ENCODE data around the gene PLSCR4.
"Not testable (repeated sequence)": the region's sequence is repeated elsewhere in the genome, so short reads cannot be mapped to it uniquely, and the experiment has no call there.

Gene PLSCR4

GRCh38 chr3:146250449-146251382 lies at the start of gene PLSCR4:
TSS of gene PLSCR4 (minus strand) at chr3:146251105. CDS start at chr3:146222071, 29,034 bp downstream.
- peak; percentile 64 for DNase-seq (ENCODE audit: low spot score)

GRCh38 chr3:146293401-146293800 lies 42.5 kb upstream of the PLSCR4 start:
- not testable (repeated sequence) for DNase-seq (ENCODE audit: low spot score)

GRCh38 chr3:146283781-146284445 lies 33.0 kb upstream of the PLSCR4 start:
- DNase-seq (ENCODE audit: low spot score): no peak

- DNase-seq (ENCODE audit: low spot score): no peak
Measured at GRCh38 chr3:146280864-146281263, 30.0 kb upstream of the PLSCR4 start.

DNA sequence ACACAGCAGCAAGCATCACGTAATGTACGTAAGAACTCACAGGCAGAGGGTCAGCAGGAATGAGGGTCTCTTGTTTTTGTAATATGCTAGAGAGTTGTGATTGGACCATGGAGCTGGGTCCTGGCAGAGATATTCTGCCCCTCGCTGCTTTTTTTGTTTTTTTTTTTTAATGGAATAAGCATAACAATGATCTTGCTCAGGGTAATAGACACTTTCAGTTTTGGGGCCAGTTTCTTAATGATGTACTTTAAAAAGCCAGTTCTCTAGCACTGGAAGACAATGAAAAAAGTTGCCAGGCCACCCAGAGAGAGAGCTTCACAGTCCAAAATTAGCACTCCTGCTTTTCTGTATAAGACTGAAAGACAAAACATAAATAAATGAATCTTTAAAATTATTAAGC lies 29.0 kb upstream of the PLSCR4 start:
- DNase-seq (ENCODE audit: low spot score): no peak

GRCh38 chr3:146279013-146279412 lies 28.1 kb upstream of the PLSCR4 start:
- no peak for DNase-seq (ENCODE audit: low spot score)

GRCh38 chr3:146277953-146278631 lies 27.2 kb upstream of the PLSCR4 start:
- no peak for DNase-seq (ENCODE audit: low spot score)

DNA sequence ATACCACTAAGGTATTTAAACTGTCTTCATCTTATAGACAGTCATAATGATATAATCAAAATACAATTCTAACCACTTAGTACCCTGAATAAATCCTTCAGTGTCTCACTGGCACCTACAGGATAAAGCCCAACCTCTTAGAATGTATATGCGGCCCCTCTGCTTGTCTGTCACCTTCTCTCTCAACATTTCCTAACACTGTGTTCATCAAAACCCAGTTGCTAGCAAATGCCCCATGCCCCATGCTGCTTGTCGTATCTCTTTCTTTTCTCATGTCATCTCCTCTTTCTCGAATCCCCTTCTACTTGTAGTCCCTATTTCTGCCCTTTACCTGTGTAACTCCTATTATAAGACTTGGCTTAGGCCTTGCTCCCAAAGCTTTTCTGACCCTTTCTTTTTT lies 24.6 kb upstream of the PLSCR4 start:
- no peak for DNase-seq (ENCODE audit: low spot score)

DNA sequence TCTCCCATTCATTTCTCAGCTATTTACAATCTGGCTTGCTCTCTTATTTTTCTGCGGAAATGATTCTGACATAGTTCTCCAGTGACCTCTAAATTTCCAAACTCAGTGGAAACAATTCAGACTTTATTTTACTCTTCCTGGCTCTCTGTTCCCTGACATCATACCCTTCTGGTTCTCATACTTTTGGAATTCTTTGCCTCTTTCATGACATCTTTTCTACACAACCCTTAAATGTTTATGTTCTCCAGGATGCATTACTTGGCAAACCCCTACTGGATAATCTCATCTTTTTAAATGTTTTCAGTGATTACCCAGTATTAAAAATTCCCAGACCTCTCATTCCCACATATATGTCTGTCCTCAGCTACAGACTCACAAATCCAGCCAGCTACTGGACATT lies 23.9 kb upstream of the PLSCR4 start:
- DNase-seq (ENCODE audit: low spot score): no peak

DNA sequence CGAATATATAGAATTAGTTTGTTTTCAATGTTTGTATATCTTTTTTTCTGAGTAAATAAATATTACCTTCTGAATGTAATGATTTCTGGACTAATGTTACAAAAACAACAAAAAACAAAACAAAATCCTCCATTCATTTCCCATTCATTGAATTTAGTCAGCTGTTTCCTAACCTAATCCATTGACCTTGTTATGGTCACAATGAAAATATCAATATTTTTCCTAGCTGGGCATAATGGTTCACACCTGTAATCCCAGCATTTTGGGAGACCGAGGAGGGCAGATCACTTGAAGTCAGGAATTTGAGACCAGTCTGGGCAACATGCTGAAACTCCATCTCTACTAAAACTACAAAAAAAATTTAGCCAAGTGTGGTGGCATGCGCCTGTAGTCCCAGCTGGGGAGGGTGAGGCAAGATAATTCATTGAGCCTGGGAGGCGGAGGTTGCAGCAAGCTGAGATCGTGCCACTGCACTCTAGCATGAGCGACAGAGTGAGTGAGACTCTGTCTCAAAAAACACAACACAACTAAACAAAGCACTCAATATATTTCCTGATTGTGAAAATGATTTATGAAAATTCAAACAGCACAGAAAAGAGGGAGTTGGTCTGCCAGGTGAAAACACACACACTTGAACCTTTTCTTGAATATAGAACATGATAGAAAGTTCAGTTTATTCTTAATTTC lies 23.0 kb upstream of the PLSCR4 start:
- DNase-seq (ENCODE audit: low spot score): no peak

DNA sequence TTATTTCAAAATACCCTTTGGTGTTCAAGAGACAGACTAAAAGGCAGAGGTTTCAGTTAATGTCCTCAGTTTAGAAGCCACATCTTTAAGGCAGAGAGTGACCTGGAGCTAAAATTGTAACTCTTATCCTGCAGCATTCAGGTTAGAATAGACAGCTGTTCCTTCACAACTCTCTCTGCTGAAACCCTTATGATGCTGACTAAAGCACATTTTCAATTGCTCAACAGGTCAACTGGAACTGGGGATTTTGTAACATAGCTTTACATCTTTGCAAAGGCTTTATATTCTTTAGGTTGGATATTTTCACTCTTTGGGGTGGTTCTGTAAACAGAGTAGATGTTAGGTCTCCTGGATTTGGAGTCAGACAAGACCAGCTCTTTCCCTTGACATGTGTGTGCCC lies 20.3 kb upstream of the PLSCR4 start:
- DNase-seq (ENCODE audit: low spot score): no peak

- DNase-seq (ENCODE audit: low spot score): no peak
Measured at GRCh38 chr3:146269271-146269670, 18.4 kb upstream of the PLSCR4 start.

GRCh38 chr3:146268535-146269219 lies 17.8 kb upstream of the PLSCR4 start:
- DNase-seq (ENCODE audit: low spot score): no peak

- no peak for DNase-seq (ENCODE audit: low spot score)
Measured at GRCh38 chr3:146265720-146266119, 14.8 kb upstream of the PLSCR4 start.

- no peak for DNase-seq (ENCODE audit: low spot score)
Measured at GRCh38 chr3:146262371-146263110, 11.6 kb upstream of the PLSCR4 start.

DNA sequence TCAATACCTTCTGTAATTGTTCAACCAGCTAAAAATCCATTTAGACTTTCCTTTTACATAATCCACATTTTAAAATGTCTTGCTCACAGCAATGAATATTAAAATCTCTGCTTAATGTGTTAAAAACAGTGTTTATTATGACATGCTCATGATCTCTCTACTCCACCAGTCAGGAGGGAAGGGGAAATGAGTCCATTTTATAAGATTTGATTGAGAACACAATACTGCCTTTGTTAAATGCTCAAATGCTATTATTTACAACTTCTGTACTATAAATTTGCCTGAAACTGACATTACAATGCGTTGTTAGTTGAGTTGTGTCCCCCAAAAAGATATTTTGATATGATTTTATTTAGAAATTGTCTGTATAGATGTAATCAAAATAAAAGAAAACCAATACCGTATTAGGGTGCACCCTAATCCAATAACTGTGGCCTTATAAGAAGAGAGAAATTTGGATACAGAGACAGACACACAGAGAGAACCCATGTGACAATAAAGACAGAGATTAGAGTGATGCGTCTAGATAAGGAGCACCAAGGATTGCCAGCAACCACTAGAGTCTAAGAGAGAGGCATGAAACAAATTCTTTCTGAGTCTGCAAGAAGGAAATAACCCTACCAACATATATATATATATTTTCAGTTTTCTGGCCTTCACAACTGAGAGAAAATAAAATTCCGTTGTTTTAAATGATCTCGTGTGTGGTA lies 9.1 kb upstream of the PLSCR4 start:
- DNase-seq (ENCODE audit: low spot score): no peak

DNA sequence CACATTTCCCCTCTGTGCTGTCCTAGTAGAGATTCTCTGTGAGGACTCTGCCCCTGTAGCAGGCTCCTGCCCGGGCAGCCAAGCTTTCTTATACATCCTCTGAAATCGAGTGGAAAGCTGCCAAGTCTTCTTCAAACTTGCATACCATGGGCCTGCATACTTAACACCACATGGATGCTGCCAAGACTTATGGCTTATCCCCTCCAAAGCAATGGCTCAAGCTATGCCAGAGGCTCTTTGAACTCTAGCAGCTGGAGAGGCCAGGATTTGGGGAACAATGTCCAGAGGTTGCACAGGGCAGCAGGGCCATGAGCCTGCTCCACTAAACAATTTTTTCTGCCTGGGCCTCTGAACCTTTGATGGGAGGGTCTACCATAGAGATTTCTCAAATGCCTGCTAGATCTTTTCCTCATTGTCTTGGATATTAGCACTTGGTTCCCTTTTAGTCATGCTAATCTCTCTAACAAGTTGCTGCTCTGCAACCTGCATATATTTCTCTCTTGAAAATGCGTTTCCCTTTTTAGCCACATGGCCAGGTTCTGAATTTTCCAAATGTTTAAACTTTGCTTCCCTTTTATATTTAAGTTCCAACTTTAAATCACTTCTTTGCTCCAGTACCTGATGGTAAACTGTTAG lies 6.1 kb upstream of the PLSCR4 start:
- no peak for DNase-seq (ENCODE audit: low spot score)

DNA sequence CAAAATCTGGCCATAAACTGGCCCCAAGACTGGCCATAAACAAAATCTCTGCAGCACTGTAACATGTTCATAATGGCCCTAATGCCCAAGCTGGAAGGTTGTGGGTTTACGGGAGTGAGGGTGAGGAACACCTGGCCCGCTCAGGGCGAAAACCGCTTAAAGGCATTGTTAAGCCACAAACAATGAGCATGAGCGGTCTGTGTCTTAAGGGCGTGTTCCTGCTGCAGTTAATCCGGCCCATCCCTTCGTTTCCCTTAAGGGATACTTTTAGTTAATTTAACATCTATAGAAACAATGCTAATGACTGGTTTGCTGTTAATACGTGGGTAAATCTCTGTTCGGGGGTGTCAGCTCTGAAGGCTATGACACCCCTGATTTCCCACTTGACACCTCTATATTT lies 1.5 kb upstream of the PLSCR4 start:
- not testable (repeated sequence) for DNase-seq (ENCODE audit: low spot score)

DNA sequence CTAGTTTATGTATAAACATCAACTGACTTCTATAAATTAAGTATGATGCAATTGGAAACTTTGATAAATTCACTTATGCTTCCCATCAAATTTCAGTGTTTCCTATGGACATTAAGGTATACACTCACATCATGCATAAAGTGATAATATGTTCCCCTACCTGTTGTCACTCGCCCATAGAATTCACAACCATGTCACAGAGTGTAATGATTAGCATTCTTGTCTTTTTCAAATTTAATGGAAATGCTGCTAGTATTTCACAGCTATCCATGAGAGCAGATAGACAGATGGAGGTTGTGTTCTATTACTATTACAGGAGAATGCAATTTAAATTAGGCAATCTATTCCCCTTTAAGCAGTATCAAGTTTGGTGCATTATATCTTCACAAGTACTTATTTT lies 984 bp downstream of the PLSCR4 start:
- peak; percentile 18 for DNase-seq (ENCODE audit: low spot score)

GRCh38 chr3:146247911-146248310 lies 3.0 kb downstream of the PLSCR4 start:
- peak; percentile 10 for DNase-seq (ENCODE audit: low spot score)

Data from hematopoietic multipotent progenitor cell treated with erythropoietin and hydrocortisone succinate and interleukin-3 and kit ligand, for 17 days (in vitro differentiated cells).